ENCODE measurements around the gene NCOA3.

NCOA3 gene

DNA sequence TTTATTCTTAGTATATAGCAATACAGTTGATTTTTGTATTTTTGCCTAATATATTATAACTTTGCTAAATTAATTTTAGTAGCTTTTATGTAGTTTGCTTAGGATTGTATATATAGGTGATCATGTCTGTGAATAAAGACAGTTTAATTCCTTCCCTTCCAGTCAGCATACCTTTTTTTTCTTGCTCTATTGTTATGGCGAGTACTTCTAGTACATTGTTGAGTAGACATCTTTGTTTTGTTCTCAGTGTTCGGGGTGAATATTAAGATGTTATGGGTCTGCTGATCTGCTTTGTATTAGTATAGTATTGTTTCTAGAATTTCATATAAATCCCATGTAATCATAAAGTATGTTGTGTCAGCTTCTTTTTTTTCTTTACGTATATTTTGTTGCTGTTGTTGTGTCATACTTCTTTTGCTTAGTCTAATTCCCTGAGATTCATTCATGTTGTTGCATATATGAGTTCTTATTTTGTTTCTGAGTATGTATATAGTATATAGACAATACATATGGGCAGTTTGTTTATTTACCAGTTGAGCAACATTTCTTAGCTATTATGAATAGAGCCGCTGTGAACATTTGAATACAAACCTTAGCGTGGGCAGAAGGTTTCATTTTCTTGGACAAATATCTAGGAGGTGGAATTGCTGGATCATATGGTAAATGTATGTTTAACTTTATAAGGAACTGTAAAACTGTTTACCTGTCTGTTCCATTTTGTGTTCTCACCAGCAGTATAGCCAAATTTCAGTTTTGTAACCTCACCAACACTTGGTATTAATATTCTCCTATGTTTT is 25.5 kb downstream of the NCOA3 start:
- in situ Hi-C loops (cut with HindIII; ENCODE audit: low pct_ligation_motif_present, low pct_unique_long_range_greater_than_20kb, low sequenced_read_pairs), result no loop called here
- no peak for DNase-seq

DNA sequence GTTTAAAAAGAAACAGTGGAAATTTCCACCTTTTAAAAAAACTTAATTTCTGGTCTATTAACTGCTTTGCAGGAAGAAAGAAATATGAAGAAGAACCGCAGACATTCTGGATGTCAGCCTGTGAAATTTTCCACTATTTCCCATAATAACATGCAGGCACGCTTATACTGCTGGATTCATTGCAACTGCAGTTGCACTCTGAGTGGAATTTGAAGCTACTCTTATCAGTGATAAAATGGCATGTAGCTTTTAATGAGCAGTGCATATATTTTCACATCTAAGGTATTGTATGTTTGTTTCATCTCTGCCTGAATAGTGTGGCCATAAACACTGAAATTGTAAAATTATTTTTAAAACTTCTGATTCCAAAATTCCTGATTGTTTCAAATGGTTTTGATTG is 28.2 kb downstream of the NCOA3 start:
- DNase-seq, result no peak
- in situ Hi-C loops (cut with HindIII; ENCODE audit: low pct_ligation_motif_present, low pct_unique_long_range_greater_than_20kb, low sequenced_read_pairs), result no loop called here

DNA sequence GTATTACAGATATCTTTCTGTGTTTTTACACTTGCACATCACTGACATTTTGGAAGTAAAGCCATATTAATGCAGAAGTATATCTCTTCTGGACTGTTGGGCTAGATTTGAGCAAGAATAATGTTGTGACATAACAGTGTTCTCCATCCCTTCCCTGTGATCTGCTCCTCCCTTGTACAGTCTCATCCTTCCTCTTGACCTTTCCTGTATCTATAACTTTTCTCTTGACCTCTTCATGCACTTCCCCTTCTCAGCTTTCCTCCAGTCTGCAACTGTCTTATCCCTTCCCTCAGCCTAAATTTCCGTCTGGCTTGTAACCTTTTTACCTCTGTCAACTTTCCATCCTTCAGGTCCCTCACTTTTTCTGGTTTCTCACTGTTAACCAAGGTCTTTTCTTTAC is 29.8 kb downstream of the NCOA3 start:
- in situ Hi-C loops (cut with HindIII; ENCODE audit: low pct_ligation_motif_present, low pct_unique_long_range_greater_than_20kb, low sequenced_read_pairs), result no loop called here
- DNase-seq, result no peak

DNA sequence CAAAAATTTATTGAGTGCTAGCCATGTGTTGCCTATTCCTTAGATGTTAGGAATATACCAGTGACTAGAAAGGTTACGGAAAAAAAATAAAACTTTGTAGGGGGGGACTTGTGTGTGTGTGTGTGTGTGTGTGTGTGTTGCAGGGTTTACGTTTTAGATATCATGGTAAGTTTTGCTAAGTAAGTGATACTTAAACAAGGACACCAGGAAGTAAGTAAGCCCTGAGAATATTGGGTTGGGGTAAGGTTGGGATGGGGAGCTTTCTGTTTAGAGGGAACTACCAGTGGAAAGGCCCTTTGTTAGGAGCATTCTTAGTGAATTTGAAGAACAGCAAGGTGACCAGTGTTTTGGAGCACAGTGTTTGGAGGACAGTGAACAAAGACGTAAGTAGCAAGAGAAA is 30.3 kb downstream of the NCOA3 start:
- in situ Hi-C loops (cut with HindIII; ENCODE audit: low pct_ligation_motif_present, low pct_unique_long_range_greater_than_20kb, low sequenced_read_pairs), result no loop called here
- DNase-seq, result no peak

DNA sequence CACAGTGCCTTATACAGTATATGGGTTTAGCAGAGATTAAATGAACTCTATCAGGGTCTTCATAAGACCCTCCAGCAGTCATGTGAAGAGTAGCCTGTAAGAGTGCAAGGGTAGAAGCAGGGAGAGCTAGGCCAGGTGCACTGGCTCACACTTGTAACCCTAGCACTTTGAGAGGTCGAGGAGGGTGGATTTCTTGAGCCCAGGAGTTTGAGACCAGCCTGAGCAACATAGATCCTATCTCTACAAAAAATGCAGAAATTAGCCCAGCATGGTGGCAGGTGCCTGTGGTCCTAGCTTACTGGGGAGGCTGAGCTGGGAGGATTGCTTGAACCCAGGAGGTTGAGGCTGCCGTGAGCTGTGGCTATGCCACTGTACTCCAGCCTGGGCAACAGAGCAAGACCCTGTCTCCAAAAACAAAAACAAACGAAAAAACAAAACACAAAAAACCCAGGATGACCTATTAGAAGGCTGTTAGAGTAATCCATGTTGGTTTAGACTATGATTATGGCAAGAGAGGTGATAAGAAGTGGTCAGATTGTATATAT is 31.9 kb downstream of the NCOA3 start:
- in situ Hi-C loops (cut with HindIII; ENCODE audit: low pct_ligation_motif_present, low pct_unique_long_range_greater_than_20kb, low sequenced_read_pairs), result no loop called here
- no peak for DNase-seq

DNA sequence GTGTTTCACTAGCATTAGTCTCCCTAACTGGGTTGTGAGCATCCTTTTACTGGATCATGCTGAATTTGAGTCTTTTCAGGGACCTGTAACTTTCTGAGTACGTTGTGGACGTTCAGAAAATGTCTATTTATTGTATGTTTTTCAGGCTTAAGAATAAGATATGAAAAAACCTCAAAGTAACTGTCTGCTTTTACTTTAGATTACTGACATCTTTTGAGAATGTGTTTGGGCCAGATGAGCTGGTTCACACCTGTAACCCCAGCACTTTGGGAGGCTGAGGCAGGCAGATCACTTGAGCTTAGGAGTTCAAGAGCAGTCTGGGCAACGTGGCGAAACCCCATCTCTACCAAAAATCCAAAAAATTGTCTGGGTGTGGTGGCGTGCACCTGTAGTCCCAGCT is 32.7 kb downstream of the NCOA3 start:
- no peak for DNase-seq
- in situ Hi-C loops (cut with HindIII; ENCODE audit: low pct_ligation_motif_present, low pct_unique_long_range_greater_than_20kb, low sequenced_read_pairs), result no loop called here

DNA sequence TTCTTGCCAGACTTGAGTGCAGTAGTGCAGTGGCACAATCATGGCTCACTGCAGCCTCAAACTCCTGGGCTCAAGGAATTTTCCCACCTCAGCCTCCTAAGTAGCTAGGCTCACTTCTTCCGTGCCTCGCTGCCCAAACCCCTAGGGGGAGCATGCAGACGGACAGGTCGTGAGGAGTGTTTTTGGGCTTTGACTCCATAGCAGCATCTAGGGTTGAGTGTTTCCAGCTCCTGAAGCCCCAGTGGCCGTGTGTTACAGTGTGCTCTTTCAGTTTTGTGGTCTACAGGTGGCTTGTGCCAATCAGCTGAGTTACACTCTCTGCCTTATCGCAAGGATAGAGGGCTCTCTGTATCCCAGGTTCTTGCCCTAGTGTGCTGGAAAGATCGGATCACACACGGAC is 33.4 kb downstream of the NCOA3 start:
- in situ Hi-C loops (cut with HindIII; ENCODE audit: low pct_ligation_motif_present, low pct_unique_long_range_greater_than_20kb, low sequenced_read_pairs), result no loop called here
- DNase-seq, result no peak

DNA sequence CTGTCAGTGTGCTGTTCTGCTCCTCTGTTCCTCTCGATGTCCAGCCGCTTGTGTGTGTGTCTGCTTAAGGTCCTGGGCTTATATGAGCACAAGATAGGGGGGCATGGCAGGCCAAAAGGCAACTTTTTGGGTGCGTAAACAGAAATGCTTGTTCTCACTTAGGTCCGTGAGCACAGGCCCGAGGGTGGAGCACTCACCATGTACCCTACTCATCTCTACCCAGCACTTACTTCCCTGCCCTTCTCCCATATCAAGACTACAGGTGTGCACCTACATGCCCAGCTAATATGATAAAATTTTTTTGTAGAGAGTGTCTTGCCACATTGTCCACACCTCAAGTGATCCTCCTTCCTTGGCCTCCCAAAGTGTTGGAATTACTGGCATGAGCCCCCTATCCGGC is 34.3 kb downstream of the NCOA3 start:
- DNase-seq, result no peak
- in situ Hi-C loops (cut with HindIII; ENCODE audit: low pct_ligation_motif_present, low pct_unique_long_range_greater_than_20kb, low sequenced_read_pairs), result no loop called here

DNA sequence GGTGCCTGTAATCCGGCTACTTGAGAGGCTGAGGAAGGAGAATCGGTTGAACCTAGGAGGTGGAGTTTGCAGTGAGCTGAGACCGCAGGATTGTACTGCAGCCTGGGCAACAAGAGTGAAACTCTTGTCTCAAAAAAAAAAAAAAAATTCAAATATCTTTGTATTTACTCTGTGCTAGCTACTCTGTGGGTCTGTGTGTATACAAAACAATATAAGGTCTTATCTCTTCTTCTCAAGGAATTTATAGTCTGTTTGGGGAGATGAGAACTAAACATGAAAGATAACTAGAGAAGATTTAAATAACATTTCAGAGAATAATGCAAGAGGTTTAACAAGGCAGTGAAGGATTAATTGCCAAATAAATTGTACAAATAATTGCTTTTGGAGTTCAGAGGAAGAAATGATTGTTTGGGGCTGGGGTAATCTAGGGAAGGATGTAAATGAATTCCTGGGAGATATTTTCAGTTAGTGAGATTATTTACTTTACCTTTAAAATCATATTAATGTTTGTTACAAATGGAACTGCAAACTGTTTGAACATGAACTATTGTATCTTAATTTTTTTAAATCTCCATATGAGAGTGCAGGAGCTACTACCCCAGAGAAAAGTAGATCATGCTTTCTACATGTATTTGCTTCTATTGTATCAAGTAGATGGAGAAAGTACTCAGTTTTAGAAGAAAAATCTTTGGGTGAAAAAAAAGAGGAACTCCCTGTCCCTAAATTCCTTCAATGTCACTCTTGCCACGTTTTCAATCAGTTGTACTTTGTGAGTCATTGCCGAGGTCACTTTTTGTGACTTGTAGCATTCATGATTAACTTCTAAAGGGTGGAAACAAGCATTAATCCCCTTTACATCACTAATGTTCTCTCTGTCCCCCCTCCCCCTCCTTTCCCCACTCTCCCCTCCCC is 39.0 kb downstream of the NCOA3 start:
- in situ Hi-C loops (cut with HindIII; ENCODE audit: low pct_ligation_motif_present, low pct_unique_long_range_greater_than_20kb, low sequenced_read_pairs), result no loop called here
- DNase-seq, result peak; percentile 27

DNA sequence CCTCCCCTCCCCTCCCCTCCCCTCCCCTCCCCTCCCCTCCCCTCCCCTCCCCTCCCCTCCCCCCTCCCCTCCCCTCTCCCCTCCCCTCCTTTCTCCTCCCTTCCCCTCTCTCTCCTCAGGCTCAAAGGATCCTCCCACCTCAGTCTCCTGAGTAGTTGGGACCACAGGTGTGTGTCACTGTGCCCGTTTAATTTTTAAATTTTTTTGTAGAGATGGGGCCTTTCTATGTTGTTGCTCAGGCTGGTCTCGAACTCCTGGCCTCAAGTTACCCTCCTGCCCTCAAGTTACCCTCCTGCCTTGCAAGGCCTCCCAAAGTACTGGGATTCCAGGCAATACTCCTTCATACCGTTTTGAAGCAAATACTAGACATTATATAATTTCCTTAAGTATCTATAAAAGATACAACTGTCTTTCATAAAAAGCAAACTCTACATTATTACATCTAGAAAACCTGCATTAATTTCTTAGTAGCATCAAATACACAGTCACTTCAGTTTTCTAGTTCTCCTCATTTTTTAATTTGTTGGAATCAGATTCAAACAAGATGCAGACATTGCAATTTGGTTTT is 39.8 kb downstream of the NCOA3 start:
- in situ Hi-C loops (cut with HindIII; ENCODE audit: low pct_ligation_motif_present, low pct_unique_long_range_greater_than_20kb, low sequenced_read_pairs), result no loop called here
- no peak for DNase-seq

DNA sequence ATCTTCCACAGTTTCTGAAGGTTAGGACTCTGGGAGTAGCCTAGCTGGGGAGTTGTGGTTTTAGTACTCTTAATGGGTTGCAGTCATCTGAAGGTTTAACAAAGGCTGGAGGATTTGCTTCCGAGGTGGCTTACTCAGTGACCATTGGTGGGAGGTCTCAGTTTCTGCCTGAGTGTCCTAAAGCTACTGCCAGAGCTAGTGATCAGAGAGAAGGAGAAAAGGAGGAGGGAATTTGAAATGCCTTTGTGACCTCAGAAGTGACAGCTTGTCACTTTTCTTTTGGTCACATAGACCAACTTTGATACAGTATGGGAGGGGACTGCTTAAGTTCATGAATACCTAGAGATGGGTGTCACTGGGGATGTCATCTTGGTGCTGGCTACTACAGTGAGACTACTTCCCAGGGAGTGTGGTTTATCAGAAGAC is 41.3 kb downstream of the NCOA3 start:
- in situ Hi-C loops (cut with HindIII; ENCODE audit: low pct_ligation_motif_present, low pct_unique_long_range_greater_than_20kb, low sequenced_read_pairs), result no loop called here
- no peak for DNase-seq

DNA sequence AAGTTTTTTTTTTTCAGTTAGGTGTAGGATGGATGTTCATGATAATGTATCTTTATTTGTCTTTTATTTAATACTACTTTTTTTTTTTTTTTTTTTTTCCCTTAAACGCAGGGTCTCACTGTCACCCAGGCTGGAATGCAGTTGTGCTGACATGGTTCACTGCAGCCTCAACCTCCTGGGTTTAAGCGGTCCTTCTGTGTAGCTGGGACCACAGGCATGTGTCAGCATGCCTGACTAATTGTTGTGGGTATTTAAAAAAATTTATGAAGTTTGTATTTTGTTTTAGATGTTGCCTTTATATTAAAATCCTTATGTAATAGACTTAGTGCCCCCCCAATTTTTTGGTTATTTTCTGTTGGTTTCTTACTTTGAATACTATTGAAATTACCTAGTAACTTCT is 42.6 kb downstream of the NCOA3 start:
- in situ Hi-C loops (cut with HindIII; ENCODE audit: low pct_ligation_motif_present, low pct_unique_long_range_greater_than_20kb, low sequenced_read_pairs), result no loop called here
- peak; percentile 74 for DNase-seq

DNA sequence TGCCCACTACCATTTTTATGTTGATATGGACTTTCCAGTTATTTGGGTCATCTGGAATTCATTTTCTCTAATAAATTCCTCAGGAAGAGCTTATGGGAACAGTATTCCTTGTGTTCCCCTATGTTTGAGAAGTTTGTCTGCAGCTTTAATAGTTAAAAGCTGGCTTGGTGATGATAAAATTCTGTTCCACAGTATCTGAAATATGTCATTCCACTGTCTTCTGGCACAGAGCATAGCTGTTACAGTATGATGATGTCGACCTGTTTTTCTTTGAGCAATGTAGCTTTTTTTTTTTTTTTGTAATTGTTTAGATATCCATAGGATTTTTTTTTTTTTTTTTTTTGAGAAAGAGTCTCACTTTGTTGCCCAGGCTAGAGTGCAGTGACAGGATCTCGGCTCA is 43.2 kb downstream of the NCOA3 start:
- in situ Hi-C loops (cut with HindIII; ENCODE audit: low pct_ligation_motif_present, low pct_unique_long_range_greater_than_20kb, low sequenced_read_pairs), result no loop called here
- no peak for DNase-seq

DNA sequence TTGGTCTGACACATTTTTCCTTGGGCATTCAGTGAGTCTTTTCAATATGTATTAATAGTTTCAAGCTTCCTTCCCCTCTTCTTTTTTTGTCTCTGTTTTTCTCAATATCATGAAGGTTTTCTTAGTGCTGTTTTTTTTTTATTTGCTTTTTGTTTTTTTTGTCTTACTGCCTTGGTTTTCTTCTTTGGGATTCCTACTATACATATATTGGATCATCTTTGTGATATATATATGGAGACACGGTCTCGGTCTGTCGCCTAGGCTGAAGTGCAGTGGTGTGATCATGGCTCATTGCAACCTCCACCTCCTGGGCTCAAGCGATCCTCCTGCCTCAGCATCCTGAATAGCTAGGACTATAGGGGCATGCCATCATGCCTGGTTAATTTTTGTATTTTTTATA is 43.8 kb downstream of the NCOA3 start:
- in situ Hi-C loops (cut with HindIII; ENCODE audit: low pct_ligation_motif_present, low pct_unique_long_range_greater_than_20kb, low sequenced_read_pairs), result no loop called here

DNA sequence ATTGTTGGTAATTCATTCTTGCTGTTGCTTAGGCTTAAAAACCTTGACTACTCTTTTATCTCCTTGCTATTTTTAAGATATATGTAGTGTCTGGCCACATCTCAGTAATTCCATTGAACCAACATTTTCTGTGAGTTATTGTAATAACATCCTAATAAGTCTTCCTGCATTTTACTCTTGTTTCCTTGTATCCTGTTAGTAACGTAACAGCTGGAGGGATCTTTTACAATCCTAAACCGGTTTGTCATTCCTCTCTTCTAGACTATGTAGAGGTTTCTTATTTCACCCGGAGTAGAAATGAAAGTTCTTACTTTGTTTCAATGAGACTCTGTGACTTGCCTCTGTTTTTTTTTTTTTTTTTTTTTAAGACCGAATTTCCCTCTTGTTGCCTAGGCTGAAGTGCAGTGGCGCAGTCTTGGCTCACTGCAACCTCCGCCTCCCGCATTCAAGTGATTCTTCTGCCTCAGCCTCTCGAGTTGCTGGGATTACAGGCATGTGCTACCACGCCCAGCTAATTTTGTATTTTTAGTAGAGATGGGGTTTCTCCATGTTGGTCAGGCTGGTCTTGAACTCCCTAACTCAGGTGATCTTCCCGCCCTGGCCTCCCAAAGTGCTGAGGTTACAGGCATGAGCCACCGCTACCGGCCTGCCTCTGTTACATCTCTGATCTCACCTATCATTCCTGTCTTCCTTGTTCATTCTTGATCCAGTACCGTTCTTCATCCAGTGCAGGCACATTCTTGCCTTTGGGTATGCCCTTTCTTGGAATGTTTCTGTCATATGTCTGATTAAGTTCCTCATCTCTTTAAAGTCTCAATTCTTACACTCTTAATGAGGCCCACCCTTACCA is 44.7 kb downstream of the NCOA3 start:
- no peak for DNase-seq
- in situ Hi-C loops (cut with HindIII; ENCODE audit: low pct_ligation_motif_present, low pct_unique_long_range_greater_than_20kb, low sequenced_read_pairs), result no loop called here

More for the DNA sequence above, 43.8 kb downstream of the NCOA3 start:
- no peak for DNase-seq

DNA sequence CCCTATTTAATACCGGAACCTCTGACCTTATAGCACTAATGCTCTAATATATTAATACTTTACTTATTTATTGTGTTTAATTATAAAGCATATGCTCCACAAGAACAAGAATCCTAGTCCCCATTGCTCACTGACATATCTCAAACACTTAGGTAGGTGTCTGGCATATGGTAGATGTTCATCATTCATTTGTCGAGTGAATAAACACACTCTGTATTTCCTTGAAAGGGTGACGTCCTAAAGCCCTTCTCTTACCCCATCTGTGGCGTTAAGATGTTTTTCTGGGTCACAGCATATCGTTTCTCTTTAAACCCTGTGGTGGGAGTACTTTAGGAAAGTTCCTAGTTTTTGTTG is 45.3 kb downstream of the NCOA3 start:
- no peak for DNase-seq
- in situ Hi-C loops (cut with HindIII; ENCODE audit: low pct_ligation_motif_present, low pct_unique_long_range_greater_than_20kb, low sequenced_read_pairs), result no loop called here

DNA sequence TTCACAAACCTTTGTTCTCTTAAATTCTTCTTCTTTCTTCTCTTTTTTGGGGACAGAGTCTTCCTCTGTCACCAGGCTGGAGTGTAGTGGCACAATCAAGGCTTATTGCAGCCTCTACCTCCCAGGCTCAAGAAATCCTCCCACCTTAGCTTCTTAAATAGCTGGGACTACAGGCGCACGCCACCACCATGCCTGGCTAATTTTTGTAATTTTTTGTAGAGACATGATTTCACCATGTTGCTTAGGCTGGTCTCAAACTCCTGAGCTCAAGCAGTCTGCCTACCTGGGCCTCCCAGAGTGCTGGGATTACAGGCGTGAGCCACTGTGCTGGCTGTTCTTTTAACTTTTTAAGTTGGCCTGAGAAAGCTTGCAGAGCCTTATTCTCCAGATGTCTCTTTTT is 48.0 kb downstream of the NCOA3 start:
- in situ Hi-C loops (cut with HindIII; ENCODE audit: low pct_ligation_motif_present, low pct_unique_long_range_greater_than_20kb, low sequenced_read_pairs), result no loop called here
- no peak for DNase-seq

DNA sequence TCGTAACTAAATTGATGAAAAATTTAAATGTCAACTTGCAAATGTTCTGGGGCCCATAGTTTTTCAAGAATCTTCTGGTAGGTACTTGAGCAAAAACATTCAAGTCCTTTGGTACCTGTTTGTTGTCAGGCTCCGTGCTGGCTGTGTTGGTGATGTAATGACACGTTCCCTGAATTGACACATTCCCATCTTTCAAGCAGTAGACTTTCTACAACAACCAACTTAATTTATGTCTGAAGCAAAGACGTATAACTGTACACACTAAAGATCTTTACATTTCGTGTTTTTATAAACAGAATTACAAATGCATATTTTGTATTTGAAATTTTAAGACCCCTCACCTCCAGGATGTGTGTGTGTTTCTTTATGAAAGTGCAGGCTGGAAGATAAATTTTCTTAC is 49.5 kb downstream of the NCOA3 start:
- no peak for DNase-seq
- in situ Hi-C loops (cut with HindIII; ENCODE audit: low pct_ligation_motif_present, low pct_unique_long_range_greater_than_20kb, low sequenced_read_pairs), result no loop called here
